Right lobe of liver (tissue), 6 donors: ENCODE measurements around the gene TRIM69. TPM values are rescaled to one million over a fixed set of nuclear protein-coding genes. Genes with fewer than 3 reads are reported as not detected.
"Not testable (repeated sequence)": the region's sequence is repeated elsewhere in the genome, so short reads cannot be mapped to it uniquely, and the experiment has no call there.

Source experiments
- ATAC-seq, 4 donors: fragments of 200-7000 bp; cut with Tn5 transposase; one replicate each; pipeline ENCODE4 v1.9.1; 2020; ENCODE audit warnings: mild to moderate bottlenecking in 4 of 4, moderate library complexity in 4 of 4
- DNase-seq, 3 donors: peaks; one replicate each; pipeline ENCODE4 v3.0.0-alpha.2; 2020
- H3K27ac ChIP-seq, 3 donors: fragments of 200-600 bp; one replicate each; pipeline ENCODE4 v1.8.0; 2022
- H3K27me3 ChIP-seq, 2 donors: fragments of 200-600 bp; one replicate each; pipeline ENCODE4 v1.8.0; 2022
- H3K36me3 ChIP-seq, 4 donors: fragments of 200-600 bp; sonication (generic) in 1 of 4; one replicate each; pipeline versions ENCODE4 v1.5.1 to v1.8.0; 2017 to 2022; ENCODE audit warnings: control low read depth in 1 of 4
- H3K4me1 ChIP-seq, 4 donors: fragments of 200-600 bp; sonication (generic) in 1 of 4; one replicate each; pipeline versions ENCODE4 v1.5.1 to v1.8.0; 2017 to 2022; ENCODE audit warnings: control low read depth in 1 of 4
- H3K4me3 ChIP-seq, 3 donors: fragments of 200-600 bp; one replicate each; pipeline ENCODE4 v1.8.0; 2022
- H3K9me3 ChIP-seq, 4 donors: fragments of 200-600 bp; sonication (generic) in 1 of 4; one replicate each; pipeline versions ENCODE4 v1.5.1 to v1.8.0; 2017 to 2022; ENCODE audit warnings: control low read depth in 1 of 4
- POLR2A ChIP-seq: fragments of 450-650 bp; IDR thresholded peaks from one replicate; pipeline ENCODE4 v1.6.1; 2017; ENCODE audit warnings: antibody characterized with exemption, mild to moderate bottlenecking
- WGBS: methylation state at CpG from one replicate; pipeline ENCODE4 v1.1.6; 2018; ENCODE audit warnings: low coverage, low lambda C conversion rate; ENCODE audit not compliant: insufficient coverage; ENCODE audit errors: missing lambda C conversion rate; 5-methylcytosine and 5-hydroxymethylcytosine counted together
- intact Hi-C, 2 donors: fragments of 100-400 bp; cut with DNase I; formaldehyde crosslinking; loops; one replicate each; pipeline versions ENCODE4 v1.11.2 to v1.14.1; 2022
- total RNA-seq, 6 experiments: library from RNA; depleted of rRNA in 2 of 6; stranded (reverse); fragments of >200 nt in 2 of 6; fragmentation: NEBNext Ultra II Directional in 3 of 6; extraction: Animal tissue kit (Norgen Biotek cat#: 25700) in 3 of 6; gene quantifications; one replicate each; pipeline versions ENCODE4 v1.1.0 to v1.2.4, GENCODE V29; 2016 to 2023
- TF ChIP-seq, protein P1 (sequence below), 4 donors: fragments of 200-600 bp in 3 of 4; fragments of 450-650 bp in 1 of 4; IDR thresholded peaks; one replicate each; pipeline versions ENCODE4 v1.5.1 to v1.8.0; 2016 to 2022; ENCODE audit warnings: antibody characterized with exemption in 4 of 4, mild to moderate bottlenecking in 2 of 4
- donor health status: DM: no; HTN: yes; CAD: no.
- donor health status: DM: no; HTN: no; CAD: no.
- donor health status: DM: no; HTN: no; CAD: no.
- donor health status: DM: no; HTN: yes; CAD: no.
- donor health status: DM: no; HTN: yes; CAD: no.

Gene TRIM69
- total RNA-seq, 6 experiments from 2014 or later: 3.8 to 16.9 (median 6.5) TPM

DNA sequence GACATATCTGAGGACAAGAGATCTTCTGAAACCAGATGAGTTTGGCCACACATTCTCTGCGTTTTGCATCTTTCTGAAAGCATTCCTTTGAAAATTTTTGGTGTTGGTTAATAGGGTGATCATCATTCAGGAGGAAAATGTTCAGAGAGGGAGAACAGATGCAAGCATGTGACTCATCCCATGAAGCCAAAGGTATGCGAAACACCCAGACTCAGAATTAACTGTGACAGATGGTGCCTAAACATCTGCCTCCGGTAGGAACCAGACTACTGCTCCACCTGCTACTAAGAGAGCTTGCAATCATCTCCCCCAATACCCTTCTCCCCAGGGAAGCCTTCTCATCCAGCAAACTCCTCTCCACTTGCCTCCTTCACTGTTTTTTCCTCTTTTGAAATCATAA lies 46.2 kb downstream of the TRIM69 start:
- intact Hi-C loops: no loop called here
- Histone ChIP-seq H3K9me3 (no peaks in the 10 kb centered on the region), H3K4me3 (no peak overlapping the region), H3K36me3 (no peaks in the 10 kb centered on the region), H3K27me3 (no peaks in the 10 kb centered on the region), H3K4me1 (no peaks in the 10 kb centered on the region), H3K27ac (no peak overlapping the region)
- 96% methylated on average over 3 of the region's 3 CpGs for WGBS
- DNase-seq: no peak
- ATAC-seq: no peak
- no peak for TF ChIP-seq POLR2A
- TF ChIP-seq, protein P1, sequence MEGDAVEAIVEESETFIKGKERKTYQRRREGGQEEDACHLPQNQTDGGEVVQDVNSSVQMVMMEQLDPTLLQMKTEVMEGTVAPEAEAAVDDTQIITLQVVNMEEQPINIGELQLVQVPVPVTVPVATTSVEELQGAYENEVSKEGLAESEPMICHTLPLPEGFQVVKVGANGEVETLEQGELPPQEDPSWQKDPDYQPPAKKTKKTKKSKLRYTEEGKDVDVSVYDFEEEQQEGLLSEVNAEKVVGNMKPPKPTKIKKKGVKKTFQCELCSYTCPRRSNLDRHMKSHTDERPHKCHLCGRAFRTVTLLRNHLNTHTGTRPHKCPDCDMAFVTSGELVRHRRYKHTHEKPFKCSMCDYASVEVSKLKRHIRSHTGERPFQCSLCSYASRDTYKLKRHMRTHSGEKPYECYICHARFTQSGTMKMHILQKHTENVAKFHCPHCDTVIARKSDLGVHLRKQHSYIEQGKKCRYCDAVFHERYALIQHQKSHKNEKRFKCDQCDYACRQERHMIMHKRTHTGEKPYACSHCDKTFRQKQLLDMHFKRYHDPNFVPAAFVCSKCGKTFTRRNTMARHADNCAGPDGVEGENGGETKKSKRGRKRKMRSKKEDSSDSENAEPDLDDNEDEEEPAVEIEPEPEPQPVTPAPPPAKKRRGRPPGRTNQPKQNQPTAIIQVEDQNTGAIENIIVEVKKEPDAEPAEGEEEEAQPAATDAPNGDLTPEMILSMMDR (IDR thresholded peaks at IDR 0.05): no peak

DNA sequence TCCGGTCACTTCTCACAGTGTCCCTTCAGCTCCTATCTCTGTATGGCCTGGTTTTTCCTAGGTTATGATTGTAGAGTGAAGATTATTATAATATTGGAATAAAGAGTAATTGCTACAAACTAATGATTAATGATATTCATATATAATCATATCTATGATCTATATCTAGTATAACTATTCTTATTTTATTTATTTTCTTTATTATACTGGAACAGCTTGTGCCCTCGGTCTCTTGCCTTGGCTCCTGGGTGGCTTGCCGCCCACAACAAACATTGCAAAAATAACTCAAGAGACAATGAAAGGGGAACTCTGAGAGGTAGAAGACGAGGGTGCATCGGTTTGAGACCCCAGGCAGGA lies 48.6 kb downstream of the TRIM69 start:
- ATAC-seq, DNase-seq, H3K27me3 ChIP-seq, intact Hi-C loops, H3K9me3 ChIP-seq, H3K36me3 ChIP-seq, H3K4me1 ChIP-seq: not testable (repeated sequence)
- WGBS: 38% methylated on average over 5 of the region's 5 CpGs
- Histone ChIP-seq H3K4me3 (peak overlapping the region; percentile 58 to 68 (median 64)), H3K27ac (peak overlapping the region; percentile 96 to 99 (median 97))

DNA sequence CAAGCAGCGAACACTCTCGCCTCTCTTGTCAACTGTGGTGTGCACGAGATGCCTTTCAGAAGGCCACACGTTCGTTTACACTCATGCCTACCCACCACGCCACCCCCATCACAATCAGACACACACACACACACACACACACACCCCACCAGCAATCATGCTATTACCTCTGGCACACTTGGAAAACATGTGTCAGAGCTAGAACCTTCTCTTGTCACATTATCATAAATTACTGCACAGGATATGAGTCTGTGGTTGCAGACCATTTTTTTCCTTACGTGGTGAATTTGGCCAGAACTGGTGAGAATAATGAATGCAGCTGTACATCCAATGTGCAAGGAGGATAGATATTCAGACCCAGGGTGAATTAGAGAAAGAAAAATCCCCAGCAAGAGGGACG lies 52.4 kb downstream of the TRIM69 start:
- H3K27ac ChIP-seq: no peak overlapping the region
- H3K4me1 ChIP-seq: no peaks in the 10 kb centered on the region
- DNase-seq (no peak), ATAC-seq (no peak)
- no peak overlapping the region for H3K4me3 ChIP-seq
- no peak for TF ChIP-seq POLR2A
- TF ChIP-seq, protein P1 (IDR thresholded peaks at IDR 0.05): no peak
- intact Hi-C loops: no loop called here
- H3K27me3 ChIP-seq: no peaks in the 10 kb centered on the region
- WGBS: 61% methylated on average over 8 of the region's 8 CpGs
- no peaks in the 10 kb centered on the region for H3K9me3 ChIP-seq
- H3K36me3 ChIP-seq: no peaks in the 10 kb centered on the region

DNA sequence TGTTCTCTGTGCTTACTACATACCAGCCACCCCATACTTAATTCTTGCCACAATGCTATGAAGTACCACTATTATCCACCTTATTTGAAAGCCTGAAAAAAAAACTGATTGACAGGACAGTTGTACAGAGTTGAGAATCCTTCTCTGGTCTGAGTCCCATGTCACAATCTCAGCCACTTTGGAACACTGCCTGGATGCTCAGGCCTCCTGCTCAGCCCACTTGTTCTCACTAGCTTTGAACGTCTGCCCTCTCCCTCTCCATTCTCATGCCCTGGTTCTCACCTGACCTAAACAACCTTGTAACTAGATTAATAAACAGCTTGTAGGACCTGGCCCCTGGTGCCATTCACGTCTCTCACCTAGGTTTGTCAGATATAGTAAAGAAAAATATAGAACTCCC lies 53.9 kb downstream of the TRIM69 start:
- Histone ChIP-seq H3K9me3 (no peaks in the 10 kb centered on the region), H3K4me1 (no peaks in the 10 kb centered on the region), H3K36me3 (no peaks in the 10 kb centered on the region), H3K27ac (no peak overlapping the region), H3K4me3 (no peak overlapping the region), H3K27me3 (no peaks in the 10 kb centered on the region)
- TF ChIP-seq, protein P1 (IDR thresholded peaks at IDR 0.05): no peak
- TF ChIP-seq POLR2A: no peak
- DNase-seq (no peak), ATAC-seq (peak in 1 of 4 donors; percentile 37)
- intact Hi-C loops: no loop called here
- WGBS: 39% methylated on average over 2 of the region's 2 CpGs

DNA sequence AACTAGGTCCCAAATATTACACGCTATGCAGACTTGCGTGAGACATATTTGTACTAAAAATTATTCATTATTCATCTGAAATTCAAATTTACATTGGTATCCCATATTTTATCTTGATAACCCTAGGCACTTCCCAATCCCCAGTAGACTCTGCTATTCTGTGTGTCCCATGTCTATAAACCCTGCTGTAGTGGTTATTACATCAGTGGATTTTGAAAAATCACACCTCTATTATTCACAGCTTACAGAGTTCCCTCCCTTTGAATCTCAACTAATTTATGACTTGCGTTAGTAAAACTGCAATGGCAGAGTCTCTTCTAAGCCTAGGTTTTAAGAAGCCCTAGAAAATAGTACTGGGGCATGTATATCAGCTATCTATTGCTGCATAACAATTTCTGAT lies 54.3 kb downstream of the TRIM69 start:
- TF ChIP-seq POLR2A: no peak
- TF ChIP-seq, protein P1 (IDR thresholded peaks at IDR 0.05): no peak
- DNase-seq: no peak
- no peaks in the 10 kb centered on the region for H3K4me1 ChIP-seq
- 63% methylated on average over 3 of the region's 3 CpGs for WGBS
- no peak overlapping the region for H3K4me3 ChIP-seq
- no peaks in the 10 kb centered on the region for H3K9me3 ChIP-seq
- no peaks in the 10 kb centered on the region for H3K27me3 ChIP-seq
- ATAC-seq: no peak
- H3K27ac ChIP-seq: no peak overlapping the region
- intact Hi-C loops: no loop called here
- no peaks in the 10 kb centered on the region for H3K36me3 ChIP-seq
